Activated CD4-positive, alpha-beta T cell treated with anti-CD3 and anti-CD28 coated beads for 4 hours (primary cell): ENCODE data around the gene EIF5B.
"Not testable (repeated sequence)": the region's sequence is repeated elsewhere in the genome, so short reads cannot be mapped to it uniquely, and the experiment has no call there.

Experiments
- DNase-seq, 2 donors: peaks; one replicate each; pipeline ENCODE4 v3.0.0-alpha.2; 2020

The EIF5B gene, protein sequence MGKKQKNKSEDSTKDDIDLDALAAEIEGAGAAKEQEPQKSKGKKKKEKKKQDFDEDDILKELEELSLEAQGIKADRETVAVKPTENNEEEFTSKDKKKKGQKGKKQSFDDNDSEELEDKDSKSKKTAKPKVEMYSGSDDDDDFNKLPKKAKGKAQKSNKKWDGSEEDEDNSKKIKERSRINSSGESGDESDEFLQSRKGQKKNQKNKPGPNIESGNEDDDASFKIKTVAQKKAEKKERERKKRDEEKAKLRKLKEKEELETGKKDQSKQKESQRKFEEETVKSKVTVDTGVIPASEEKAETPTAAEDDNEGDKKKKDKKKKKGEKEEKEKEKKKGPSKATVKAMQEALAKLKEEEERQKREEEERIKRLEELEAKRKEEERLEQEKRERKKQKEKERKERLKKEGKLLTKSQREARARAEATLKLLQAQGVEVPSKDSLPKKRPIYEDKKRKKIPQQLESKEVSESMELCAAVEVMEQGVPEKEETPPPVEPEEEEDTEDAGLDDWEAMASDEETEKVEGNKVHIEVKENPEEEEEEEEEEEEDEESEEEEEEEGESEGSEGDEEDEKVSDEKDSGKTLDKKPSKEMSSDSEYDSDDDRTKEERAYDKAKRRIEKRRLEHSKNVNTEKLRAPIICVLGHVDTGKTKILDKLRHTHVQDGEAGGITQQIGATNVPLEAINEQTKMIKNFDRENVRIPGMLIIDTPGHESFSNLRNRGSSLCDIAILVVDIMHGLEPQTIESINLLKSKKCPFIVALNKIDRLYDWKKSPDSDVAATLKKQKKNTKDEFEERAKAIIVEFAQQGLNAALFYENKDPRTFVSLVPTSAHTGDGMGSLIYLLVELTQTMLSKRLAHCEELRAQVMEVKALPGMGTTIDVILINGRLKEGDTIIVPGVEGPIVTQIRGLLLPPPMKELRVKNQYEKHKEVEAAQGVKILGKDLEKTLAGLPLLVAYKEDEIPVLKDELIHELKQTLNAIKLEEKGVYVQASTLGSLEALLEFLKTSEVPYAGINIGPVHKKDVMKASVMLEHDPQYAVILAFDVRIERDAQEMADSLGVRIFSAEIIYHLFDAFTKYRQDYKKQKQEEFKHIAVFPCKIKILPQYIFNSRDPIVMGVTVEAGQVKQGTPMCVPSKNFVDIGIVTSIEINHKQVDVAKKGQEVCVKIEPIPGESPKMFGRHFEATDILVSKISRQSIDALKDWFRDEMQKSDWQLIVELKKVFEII

DNA sequence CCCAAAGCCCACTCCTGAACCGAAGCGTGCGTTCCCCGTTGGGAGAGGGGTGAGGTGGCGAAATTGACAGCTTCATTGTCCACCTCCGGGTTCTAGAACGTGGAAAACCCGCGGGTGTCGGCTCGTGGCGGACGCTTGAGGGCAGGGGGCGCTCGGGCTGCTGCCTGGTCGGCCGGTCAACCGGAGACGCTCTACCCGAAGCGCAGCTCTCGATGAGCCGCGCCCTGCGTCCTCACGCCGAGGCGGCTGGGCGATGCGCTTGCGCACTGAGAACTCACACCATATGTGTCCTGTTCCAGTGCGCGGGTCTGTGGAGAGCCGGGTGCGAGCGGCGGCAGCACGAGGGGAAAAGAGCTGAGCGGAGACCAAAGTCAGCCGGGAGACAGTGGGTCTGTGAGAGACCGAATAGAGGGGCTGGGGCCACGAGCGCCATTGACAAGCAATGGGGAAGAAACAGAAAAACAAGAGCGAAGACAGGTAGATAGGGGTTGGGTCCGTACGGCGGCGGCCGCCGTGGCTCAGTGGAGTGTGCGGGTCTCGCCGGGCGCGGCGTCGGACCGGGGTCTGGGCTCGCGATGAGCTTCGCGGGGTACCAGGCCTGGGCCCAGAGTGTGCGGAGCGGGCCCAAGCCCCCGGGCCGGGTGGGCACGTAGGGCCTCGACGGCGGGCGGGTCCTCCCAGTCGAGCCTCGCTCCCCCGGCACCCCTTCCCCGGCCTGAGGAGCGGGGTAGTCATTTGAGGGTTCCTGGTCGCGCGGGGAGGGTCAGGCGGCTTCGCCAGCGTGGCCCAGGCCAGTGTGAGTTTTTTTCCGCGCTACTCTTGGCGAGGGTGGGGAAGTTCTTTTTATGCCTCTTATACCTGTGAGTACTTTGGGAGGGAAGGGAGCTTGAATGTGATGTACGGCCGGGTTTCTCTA lies at the start of gene EIF5B:
Gene EIF5B, plus strand, starts transcription at position 277 of the 916 bp plus-strand sequence. Its CDS starts 166 bp downstream, at position 443.
- DNase-seq, result peak; percentile 91 to 95

DNA sequence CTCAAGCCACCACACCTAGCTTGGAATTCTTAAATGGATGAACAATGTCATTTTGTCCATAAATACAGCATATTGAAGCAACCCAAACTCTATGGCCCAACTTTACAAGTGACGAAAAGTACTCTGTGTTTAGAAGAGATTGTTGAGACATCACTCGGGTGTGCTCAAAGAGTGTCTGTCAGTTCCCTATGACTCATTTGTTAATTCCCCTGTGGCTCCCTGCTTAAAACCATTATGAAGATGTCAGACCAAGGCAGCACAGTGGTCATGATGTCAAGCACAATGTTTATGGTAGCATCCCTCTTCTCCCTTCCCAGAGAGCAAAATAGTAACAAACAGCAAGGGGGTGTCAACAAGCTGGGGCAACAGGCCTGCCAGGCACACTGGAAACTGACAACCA lies 39.2 kb upstream of the EIF5B start:
- no peak for DNase-seq

DNA sequence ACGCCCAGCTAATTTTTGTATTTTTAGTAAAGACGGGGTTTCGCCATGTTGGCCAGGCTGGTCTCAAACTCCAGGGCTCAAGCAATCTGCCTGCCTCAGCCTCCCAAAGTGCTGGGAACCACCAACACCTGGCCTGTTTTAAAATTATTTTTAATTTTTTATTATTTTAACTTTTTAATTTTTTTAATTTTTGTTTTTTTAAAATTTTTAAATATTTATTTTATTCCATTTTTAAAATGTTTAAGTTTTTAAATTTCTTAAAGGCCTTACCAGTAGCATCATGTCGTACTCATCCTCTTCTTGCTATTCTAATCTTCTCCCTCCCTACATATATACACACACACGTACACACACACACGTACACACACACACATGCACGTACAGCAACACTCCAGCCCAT lies 37.6 kb upstream of the EIF5B start:
- no peak for DNase-seq

DNA sequence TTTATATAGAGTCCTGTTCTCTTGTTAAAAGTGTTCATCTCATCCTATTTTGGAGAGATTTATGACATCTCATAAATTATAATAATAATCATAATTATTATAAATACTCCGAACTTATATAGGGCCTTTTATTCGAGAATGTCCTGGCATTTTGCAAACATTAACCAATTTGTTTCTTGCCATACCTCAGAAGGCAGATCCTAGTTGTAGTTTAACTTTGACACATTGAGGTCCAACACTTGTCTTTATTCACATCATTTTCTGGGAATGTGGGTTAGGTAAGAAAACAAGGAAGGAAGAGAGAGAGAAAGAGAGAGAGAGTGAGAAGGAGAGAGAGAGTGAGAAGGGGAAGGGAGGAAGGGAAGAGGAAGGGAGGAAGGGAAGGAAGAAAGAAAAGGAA lies 36.1 kb upstream of the EIF5B start, which contains the start of gene LYG1:
Gene LYG1, minus strand, starts transcription at position 101 of the 400 bp plus-strand sequence. CDS start 5,527 bp downstream, outside the sequence.
- DNase-seq, result not testable (repeated sequence)

DNA sequence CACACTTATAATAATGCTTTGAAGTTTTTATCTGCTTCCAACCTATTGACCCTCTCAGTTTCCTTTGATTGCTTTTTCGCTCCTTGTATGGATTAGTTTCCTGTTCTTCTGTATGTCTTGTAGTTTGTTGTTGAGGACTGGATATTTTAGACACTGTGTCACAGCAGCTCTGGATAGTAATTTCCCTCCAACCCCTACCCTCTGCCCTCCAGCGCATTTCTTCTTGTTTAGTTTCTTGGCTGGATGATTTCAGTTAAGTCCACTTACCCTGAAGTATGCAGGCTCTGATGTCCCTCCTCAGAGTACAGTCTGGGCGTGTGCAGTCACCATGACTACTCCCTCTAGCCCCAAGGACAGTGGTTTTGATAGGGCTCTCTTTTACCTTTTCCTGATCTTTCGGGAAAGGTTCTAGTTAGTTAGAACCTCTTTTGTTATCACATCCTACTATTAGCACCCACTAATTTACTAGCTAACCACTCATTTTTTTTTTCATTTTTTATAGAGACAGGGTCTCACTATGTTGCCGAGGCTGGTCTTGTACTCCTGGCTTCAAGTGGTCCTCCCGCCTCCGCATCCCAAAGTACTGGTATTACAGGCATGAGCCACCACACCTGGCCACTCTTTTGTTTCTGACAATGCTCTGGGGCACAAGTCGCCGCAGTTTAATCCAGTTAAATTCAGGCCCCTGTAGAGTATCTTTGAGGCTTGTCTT lies 19.9 kb upstream of the EIF5B start:
- no peak for DNase-seq

DNA sequence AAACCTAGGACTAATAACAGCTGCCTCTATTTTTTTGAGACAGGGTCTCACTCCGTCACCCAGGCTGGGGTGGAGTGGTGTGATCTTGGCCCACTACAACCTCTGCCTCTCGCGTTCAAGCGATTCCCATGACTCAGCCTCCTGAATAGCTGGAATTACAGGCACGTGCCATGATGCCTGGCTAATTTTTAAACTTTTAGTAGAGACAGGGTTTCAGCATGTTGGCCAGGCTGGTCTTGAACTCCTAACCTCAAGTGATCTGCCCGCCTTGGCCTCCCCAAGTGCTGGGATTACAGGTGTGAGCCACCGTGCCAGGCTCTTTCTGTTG lies 19.4 kb upstream of the EIF5B start:
- DNase-seq, result not testable (repeated sequence)

DNA sequence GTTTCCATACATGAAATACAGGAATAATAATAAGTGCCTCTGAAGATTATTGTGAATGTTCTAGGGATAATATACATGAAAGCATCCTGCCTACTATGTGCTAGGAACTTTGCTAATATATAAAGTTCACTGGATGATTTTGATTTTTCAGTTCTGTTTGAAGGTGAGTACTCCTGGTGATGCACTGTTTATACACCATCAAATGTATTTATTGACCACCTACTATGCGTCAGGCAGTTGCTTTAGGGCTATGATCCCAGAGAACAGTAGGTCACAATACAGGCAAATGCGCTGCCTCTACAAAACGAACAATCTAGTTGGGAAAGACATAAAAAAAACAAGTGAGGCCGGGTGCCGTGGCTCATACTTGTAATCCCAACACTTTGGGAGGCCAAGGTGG lies 11.8 kb upstream of the EIF5B start:
- no peak for DNase-seq

DNA sequence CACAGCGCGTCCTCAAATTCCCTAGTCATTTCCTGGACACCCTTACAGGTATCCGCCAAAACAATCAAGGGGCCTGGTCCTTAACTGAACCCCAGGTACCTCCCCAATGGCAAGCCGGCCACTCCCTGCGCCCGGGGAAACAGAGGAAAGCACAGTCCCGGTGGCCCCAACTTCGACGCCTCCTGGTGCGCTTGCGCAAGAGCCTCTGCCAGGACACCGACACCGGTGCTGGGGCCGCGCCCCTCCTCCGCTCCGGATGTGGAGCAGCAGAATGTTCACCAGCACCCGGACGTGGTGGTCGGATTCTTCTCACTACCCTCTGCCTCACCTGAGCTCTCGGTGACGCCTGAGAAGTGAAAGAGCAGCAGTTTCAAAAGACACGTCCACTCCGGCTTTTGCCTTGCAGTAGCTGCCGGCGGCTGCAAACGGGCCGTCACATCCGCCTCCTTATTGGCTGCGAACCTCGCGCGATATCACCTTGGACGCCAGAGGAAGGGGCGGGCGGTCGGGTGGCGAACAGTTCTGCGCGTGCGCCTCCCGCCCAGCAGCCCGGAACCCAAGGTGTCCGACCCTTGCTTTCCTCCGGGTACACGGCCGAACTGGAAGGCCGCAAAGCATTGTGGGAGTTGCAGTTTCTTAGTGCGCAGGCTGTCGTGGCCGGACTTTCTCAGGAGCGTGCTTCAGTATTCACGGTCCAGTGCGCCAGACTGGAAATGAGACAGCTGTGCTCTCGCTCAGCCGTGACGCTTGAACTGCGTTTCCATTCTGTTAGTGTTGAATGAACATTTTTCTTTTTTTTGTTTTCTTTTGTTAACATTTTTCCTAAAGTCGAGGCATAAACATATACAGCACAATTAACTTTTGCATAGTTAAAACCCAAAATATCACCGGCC lies 1.0 kb upstream of the EIF5B start, which contains the start of gene TXNDC9:
Gene TXNDC9, minus strand, starts transcription at position 423 of the 893 bp plus-strand sequence. CDS start 3,123 bp downstream, outside the sequence.
- DNase-seq, result peak; percentile 97 to 98

DNA sequence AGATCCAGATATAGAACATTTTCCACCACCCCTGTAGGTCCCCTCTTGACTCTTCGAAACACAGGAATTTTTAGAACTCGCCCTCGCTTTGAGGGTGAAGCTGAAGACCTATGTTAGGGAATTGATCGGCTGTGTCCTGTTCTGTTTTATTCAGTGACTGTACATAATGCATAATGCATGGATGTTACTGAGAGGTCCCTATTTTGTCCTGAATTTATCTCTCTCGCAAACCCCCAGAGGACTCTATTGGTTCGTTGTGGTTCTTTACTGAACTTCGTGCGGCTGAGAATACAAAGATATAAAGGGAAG lies 431 bp upstream of the EIF5B start:
- DNase-seq, result no peak

DNA sequence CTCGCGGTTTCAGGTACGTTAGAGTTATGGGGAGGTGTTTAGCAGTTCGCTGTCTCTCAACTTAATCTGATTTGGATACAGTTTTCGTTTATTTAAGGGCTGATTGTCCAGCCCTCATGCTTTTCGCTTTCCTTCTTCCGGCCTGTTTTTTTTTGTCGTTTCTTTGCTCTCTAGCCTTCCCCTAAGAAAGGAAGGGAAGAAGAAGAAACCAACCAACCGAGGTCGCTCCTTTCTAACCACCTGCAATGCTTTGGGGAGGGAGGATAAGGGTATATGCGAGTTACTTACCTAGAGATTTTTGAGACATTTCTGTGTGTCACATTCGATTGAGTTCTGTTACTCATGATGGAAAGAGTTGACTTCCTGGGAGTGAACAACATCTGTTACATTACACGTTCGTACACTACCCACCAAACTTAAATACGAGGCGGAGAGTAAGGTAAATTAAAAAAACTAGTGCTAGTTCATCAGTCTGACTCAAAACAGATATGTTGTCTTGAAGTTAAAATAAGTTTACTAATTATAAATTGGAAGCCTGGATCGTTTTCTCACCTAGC lies 918 bp downstream of the EIF5B start:
- DNase-seq, result peak; percentile 1 to 5

DNA sequence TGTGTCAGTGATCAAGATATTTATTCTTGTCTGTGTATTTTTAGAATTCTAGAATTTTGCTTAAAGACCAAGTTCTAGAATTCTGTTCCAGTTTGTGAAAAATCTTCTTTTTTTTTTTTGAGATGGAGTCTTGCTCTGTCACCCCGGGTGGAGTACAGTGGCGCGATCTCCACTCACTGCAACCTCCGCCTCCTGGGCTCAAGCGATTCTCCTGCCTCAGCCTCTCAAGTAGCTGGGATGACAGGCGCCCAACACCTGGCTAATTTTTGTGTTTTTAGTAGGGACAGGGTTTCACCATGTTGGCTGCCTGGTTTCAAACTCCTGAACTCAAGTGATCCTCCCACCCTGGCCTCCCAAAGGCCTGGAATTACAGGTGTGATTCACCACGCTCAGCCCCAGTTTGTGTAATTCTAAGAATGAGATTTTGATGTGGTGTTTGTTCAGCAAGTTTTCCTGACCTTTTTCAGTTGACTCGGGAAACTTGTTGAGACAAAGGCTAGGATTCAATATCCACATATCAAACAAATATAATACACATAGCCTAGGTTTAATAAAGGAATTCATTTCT lies 3.6 kb downstream of the EIF5B start:
- no peak for DNase-seq

DNA sequence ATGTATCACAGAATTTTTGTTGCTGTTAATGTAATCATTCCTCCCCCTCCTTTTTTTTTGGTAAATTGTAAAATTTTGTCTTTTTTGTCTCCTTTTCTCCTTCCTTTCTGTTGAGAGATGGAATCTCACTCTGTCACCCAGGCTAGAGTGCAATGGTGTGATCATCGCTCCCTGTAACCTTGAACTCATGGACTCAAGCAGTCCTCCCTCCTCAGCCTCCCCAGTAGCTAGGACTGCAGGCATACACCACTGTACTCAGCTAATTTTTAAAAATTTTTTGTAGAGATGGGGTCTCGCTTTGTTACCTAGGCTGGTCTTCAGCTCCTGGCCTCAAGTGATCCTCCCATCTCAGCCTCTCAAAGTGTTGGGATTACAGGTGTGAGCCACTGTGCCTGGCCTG lies 5.3 kb downstream of the EIF5B start:
- no peak for DNase-seq

DNA sequence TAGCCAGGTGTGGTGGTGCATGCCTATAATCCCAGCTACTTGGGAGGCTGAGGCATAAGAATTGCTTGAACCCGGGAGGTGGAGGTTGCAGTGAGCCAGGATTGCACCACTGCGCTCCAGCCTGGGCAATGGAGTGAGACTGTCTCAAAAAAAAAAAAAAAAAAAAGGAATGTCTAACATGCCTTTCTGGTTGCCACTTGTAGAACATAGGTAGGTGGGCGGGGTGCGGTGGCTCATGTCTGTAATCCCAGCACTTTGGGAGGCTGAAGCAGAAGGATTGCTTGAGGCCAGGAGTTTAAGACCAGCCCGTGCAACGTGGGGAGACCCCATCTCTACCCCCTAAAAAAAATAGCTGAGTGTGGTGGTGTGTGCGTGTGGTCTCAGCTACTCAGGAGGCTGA lies 8.3 kb downstream of the EIF5B start:
- DNase-seq, result not testable (repeated sequence)

DNA sequence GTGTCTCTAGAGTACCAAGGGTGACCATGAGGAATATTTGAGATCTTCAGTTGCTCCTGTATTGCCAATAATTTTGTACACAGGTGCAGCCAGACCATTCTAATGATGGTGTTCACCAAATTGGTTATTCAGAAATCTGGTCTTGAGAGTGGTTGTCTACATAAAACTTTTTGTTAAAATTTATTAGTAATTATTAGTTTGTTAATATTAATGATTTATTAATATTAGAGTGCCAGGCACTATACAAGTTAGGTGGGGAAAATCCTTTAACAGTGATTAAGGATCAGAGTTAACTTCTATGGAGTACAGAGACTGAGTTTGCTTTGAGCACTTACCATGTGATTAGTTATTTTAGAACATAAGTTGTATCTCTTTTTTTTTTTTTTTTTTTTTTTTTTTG lies 9.0 kb downstream of the EIF5B start:
- no peak for DNase-seq

DNA sequence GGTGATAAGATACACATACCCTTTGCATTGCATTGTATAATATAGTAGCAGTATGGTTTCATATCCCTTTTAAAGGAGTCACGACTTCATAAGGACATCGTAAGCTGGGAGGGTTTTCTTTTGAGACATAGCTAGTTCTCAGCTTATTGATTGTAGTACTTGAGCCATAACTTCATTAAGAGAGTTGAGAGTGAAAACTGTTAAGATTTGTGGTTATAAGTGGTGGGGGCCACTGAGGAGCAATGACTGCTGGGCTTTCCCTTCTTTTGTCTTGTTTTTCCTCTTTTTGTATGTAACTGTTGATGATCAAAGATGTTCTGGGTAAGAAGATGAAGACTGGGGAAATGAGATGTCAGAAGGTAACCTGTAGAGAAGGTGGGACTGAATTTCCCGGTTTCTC lies 11.0 kb downstream of the EIF5B start:
- no peak for DNase-seq

DNA sequence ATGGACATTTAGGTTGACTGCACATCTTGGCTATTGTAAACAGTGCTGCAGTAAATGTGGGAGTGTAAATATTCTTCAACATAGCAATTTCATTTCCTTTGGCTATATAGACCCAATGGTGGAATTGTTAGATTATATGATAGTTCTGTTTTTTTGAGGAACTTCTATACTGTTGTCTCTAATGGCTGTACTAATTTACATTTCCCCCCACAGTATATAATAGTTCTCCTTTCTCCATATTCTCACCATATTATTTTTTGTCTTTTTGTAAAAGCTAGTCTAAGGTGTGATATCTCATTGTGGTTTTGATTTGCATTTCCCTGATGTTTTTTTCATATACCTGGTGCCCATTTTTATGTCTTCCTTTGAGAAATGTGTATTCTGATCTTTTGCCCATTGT lies 13.0 kb downstream of the EIF5B start:
- no peak for DNase-seq

DNA sequence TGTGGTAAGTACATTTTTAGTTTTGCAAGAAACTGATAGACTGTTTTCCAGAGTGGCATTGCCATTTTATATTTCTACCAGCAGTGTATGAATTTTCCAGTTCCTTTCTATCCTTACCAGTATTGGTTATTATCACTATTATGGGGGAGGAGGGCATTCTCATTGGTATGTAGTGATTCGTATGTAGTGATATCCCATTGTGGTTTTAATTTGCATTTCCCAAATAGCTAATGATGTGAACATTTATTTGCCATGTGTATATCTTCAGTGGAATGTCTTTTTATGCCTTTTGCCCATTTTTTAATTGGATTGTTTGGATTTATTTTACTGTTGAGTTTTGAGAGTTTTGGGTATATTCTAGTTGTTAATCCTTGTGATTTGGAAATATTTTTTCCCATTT lies 16.9 kb downstream of the EIF5B start:
- DNase-seq, result no peak

DNA sequence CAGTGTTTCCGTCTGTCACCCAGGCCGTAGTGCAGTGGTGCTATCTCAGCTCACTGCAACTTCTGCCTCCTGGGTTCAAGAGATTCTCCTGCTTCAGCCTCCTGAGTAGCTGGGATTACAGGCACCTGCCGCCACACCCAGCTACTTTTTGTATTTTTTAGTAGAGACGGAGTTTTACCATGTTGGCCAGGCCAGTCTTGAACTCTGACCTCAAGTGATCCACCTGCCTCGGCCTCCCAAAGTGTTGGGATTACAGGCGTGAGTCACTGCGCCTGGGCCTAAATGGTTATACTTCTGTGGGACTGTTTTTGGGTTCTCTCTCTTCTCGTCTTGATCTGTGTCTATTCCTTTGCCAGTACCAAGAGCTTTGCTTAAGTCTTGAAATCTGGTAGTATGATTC lies 17.6 kb downstream of the EIF5B start:
- DNase-seq, result not testable (repeated sequence)

DNA sequence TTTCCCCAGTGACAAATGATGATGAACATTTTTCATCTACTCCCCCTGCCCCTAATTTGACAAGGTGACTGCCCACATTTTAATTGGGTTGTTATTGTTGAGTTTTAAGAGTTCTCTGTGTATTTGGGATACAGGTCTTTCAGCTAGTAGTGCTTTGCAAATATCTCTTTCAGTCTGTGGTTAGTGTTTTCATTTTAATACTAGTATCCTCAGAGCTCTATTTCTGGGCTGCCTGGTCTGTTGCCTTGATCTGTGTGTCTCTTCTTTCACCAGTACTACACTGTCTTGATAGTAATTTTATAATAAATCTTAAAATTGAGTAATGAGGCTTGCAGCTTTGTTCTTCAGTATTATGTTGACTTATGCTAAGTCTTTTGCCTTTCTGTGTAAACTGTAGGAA lies 19.7 kb downstream of the EIF5B start:
- no peak for DNase-seq

DNA sequence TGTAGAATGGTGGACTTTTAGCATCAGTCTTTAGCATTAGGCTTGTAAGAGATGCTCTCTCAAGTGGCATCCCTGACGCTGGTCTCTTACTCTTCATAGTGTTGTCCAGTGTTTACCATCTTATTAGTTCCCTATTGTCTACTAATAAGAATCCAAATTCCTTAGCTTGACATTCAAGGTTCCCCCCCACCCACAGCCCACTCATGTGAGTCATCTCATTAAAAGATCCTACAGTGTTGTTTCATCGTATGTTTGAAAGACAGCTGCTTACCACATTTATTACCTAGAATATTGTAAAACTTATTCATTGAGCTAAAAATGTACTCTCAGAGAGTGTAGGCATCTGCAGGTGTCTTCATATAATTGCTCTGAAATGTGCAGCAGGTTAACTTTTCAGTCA lies 28.5 kb downstream of the EIF5B start:
- DNase-seq, result peak in 1 of 2 donors; percentile 7
